Thyroid gland (tissue), 4 donors: Measurements from ENCODE around the gene CMTM3. TPM values are rescaled to one million over a fixed set of nuclear protein-coding genes. Genes with fewer than 3 reads are reported as not detected.
"Not testable (repeated sequence)": the region's sequence is repeated elsewhere in the genome, so short reads cannot be mapped to it uniquely, and the experiment has no call there.

Source experiments
- DNase-seq, 2 donors: peaks; one replicate each; pipeline ENCODE4 v3.0.0-alpha.2; 2019
- H3K27ac ChIP-seq, 3 donors: fragments of 200-600 bp; sonication (generic); 1 replicate in 2 of 3; 2 replicates in 1 of 3; pipeline ENCODE4 v1.5.1; 2016 to 2019; ENCODE audit warnings: mild to moderate bottlenecking in 1 of 3, moderate library complexity in 1 of 3
- H3K27me3 ChIP-seq: fragments of 200-600 bp; sonication (generic); one replicate; pipeline ENCODE4 v1.5.1; 2019
- H3K36me3 ChIP-seq, 2 donors: fragments of 200-600 bp; sonication (generic); one replicate each; pipeline ENCODE4 v1.5.1; 2016 to 2019
- H3K4me1 ChIP-seq, 2 donors: fragments of 200-600 bp; sonication (generic); one replicate each; pipeline ENCODE4 v1.5.1; 2017 to 2019
- H3K4me3 ChIP-seq, 3 donors: fragments of 200-600 bp; sonication (generic); replicated peaks in 1 of 3; 1 replicate in 2 of 3; 2 replicates in 1 of 3; pipeline ENCODE4 v1.5.1; 2016; ENCODE audit warnings: mild to moderate bottlenecking in 1 of 3
- H3K9me3 ChIP-seq: fragments of 200-600 bp; sonication (generic); one replicate; pipeline ENCODE4 v1.5.1; 2017
- CTCF ChIP-seq, 6 experiments: fragments of 200-600 bp in 3 of 6; fragments of 450-650 bp in 3 of 6; sonication (generic) in 3 of 6; IDR thresholded peaks; one replicate each; pipeline ENCODE4 v1.5.1; 2016 to 2019; ENCODE audit warnings: antibody characterized with exemption in 6 of 6, mild to moderate bottlenecking in 2 of 6, inconsistent platforms in 1 of 6, moderate library complexity in 1 of 6
- POLR2A ChIP-seq, 2 donors: fragments of 450-650 bp; IDR thresholded peaks; one replicate each; pipeline ENCODE4 v1.6.1; 2017; ENCODE audit warnings: antibody characterized with exemption in 2 of 2, mild to moderate bottlenecking in 2 of 2, moderate library complexity in 1 of 2
- WGBS, 2 donors: methylation state at CpG; one replicate each; pipeline ENCODE4 v1.1.5; 2017; 5-methylcytosine and 5-hydroxymethylcytosine counted together
- intact Hi-C: fragments of 100-400 bp; cut with DNase I; formaldehyde crosslinking; loops from one replicate; pipeline ENCODE4 v1.15.1; 2023
- total RNA-seq, 4 donors: library from RNA; depleted of rRNA; stranded (reverse); fragments of >200 nt; gene quantifications; one replicate each; pipeline ENCODE4 v1.2.3, GENCODE V29; 2016

Gene CMTM3
- total RNA-seq, 4 donors from 2014 or later = 5.9 to 32.0 (median 21.3) TPM

DNA sequence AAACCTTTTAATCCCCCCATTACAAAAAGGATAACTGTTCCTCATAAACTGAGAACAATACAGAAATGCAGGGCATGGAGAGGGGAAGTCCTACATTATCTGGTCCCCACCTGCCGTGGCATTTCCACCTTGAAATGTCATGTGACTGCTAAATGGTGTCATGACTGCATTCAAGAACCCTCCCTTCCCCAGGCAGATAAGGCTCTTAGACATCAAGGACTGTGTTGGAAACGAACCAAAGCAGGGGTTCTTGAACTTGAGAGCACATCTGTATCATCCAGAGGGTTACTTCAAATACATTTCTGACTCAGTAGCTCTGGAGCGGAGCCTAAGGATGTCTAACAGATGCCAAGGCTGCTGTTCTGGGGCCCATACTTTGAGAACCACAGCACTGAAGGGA is 18.4 kb downstream of the CMTM3 start:
- peaks cover 11 to 31% of the 10 kb centered on the region in 2 donors for H3K4me1 ChIP-seq
- no peak overlapping the region for H3K4me3 ChIP-seq
- DNase-seq = no peak
- TF ChIP-seq POLR2A (IDR thresholded peaks at IDR 0.05) = no peak
- no peak for TF ChIP-seq CTCF (IDR thresholded peaks at IDR 0.05)
- no peaks in the 10 kb centered on the region for H3K27me3 ChIP-seq
- H3K36me3 ChIP-seq = peaks cover 16 to 24% of the 10 kb centered on the region in 2 donors
- no peak overlapping the region for H3K27ac ChIP-seq
- no peaks in the 10 kb centered on the region for H3K9me3 ChIP-seq
- intact Hi-C loops = no loop called here
- WGBS, 2 donors = 63 to 67% methylated on average over 3 of the region's 3 CpGs

DNA sequence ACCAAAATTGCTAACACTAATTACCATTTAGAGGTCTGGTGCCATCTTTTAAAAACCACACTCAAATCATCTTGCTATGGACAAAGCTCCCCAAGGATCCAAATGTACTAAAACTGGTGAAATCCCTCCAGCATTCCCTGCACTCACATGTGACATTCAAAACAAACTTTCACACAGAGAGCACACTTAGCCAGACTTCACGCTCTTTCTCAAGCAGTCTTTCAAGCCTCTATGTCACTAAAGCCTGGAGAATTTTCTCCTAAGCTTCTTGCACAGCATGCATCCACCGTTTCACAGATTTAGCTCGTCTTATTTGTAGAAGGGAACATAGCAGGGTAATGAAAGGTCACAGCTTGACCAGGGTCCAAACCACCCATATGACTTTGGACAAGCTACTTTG is 19.3 kb downstream of the CMTM3 start:
- no peaks in the 10 kb centered on the region for H3K27me3 ChIP-seq
- 38 to 57% methylated on average over 3 of the region's 3 CpGs for WGBS, 2 donors
- H3K27ac ChIP-seq = no peak overlapping the region
- no peak overlapping the region for H3K4me3 ChIP-seq
- TF ChIP-seq CTCF (IDR thresholded peaks at IDR 0.05) = no peak
- TF ChIP-seq POLR2A (IDR thresholded peaks at IDR 0.05) = no peak
- peaks cover 8 to 22% of the 10 kb centered on the region in 2 donors for H3K4me1 ChIP-seq
- peaks cover 16 to 24% of the 10 kb centered on the region in 2 donors for H3K36me3 ChIP-seq
- intact Hi-C loops = no loop called here
- H3K9me3 ChIP-seq = no peaks in the 10 kb centered on the region
- DNase-seq = peak in 1 of 2 donors; percentile 23

DNA sequence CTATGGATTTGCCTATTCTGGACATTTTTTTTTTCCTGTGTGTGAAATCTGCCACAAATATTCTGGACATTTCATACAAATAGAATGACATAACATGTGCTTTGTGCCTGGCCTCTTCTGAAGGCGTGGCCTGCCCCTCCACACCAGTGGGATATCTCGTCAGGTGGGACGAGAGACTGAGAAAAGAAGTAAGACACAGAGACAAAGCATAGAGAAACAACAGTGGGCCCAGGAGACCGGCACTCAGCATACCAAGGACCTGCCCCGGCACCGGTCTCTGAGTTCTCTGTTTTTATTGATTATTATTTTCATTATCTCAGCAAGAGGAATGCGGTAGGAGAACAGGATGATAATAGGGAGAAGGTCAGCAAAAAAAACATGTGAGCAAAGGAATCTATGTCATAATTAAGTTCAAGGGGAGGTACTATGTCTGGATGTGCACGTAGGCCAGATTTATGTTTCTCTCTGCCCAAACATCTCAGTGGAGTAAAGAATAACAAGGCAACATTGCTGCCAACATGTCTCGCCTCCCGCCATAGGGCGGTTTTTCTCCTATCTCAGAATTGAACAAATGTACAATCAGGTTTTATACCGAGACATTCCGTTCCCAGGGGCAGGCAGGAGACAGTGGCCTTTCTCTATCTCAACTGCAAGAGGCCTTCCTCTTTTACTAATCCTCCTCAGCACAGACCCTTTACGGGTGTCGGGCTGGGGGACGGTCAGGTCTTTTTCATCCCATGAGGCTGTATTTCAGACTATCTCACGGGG is 23.3 kb downstream of the CMTM3 start:
- peaks cover 16 to 32% of the 10 kb centered on the region in 2 donors for H3K4me1 ChIP-seq
- H3K9me3 ChIP-seq, H3K4me3 ChIP-seq, H3K36me3 ChIP-seq, H3K27me3 ChIP-seq, intact Hi-C loops, H3K27ac ChIP-seq, DNase-seq: not testable (repeated sequence)
- WGBS, 2 donors = 93 to 95% methylated on average over 17 of the region's 17 CpGs

- TF ChIP-seq CTCF (IDR thresholded peaks at IDR 0.05) (no peak), POLR2A (IDR thresholded peaks at IDR 0.05) (no peak)
- Histone ChIP-seq H3K9me3 (no peaks in the 10 kb centered on the region), H3K4me3 (no peak overlapping the region), H3K4me1 (peaks cover 8 to 16% of the 10 kb centered on the region in 2 donors), H3K27ac (no peak overlapping the region), H3K27me3 (no peaks in the 10 kb centered on the region), H3K36me3 (no peaks in the 10 kb centered on the region)
- no peak for DNase-seq
- intact Hi-C loops = no loop called here
- WGBS, 2 donors = 88 to 94% methylated on average over 5 of the region's 5 CpGs
Measured at GRCh38 chr16:66629856-66630255, 25.4 kb downstream of the CMTM3 start.

- intact Hi-C loops, H3K27ac ChIP-seq: not testable (repeated sequence)
Measured at GRCh38 chr16:66630561-66631260, 26.2 kb downstream of the CMTM3 start.

DNA sequence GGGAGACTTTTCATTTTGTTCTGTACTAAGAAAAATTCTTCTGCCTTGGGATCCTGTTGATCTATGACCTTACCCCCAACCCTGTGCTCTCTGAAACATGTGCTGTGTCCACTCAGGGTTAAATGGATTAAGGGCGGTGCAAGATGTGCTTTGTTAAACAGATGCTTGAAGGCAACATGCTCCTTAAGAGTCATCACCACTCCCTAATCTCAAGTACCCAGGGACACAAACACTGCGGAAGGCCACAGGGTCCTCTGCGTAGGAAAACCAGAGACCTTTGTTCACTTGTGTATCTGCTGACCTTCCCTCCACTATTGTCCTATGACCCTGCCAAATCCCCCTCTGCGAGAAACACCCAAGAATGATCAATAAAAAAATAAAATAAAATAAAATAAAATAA is 27.1 kb downstream of the CMTM3 start:
- H3K4me3 ChIP-seq, H3K27me3 ChIP-seq, DNase-seq, H3K9me3 ChIP-seq, intact Hi-C loops, H3K36me3 ChIP-seq: not testable (repeated sequence)
- Histone ChIP-seq H3K27ac (peak overlapping the region; percentile 7 to 75 (median 58)), H3K4me1 (peaks cover 12 to 16% of the 10 kb centered on the region in 2 donors)
- 53 to 67% methylated on average over 4 of the region's 4 CpGs for WGBS, 2 donors

More at GRCh38 chr16:66630561-66631260, 26.2 kb downstream of the CMTM3 start:
- not testable (repeated sequence) for DNase-seq, H3K4me3 ChIP-seq, H3K36me3 ChIP-seq, H3K9me3 ChIP-seq, H3K27me3 ChIP-seq
- H3K4me1 ChIP-seq = peaks cover 8 to 16% of the 10 kb centered on the region in 2 donors
- WGBS, 2 donors = 98% methylated on average over 10 of the region's 49 CpGs; no CpG with 5 or more reads in 1 of the 2 donors
